ENCODE data around the gene LRRC8B. TPM values are rescaled to one million over a fixed set of nuclear protein-coding genes. Genes with fewer than 3 reads are reported as not detected.

Gene LRRC8B
- total and polyA plus RNA-seq, 9 of the 15 experiments (the other 6 are each of a cell fraction or from before 2014, with no cell fraction given): 4.3 to 43.7 (median 14.4) TPM

DNA sequence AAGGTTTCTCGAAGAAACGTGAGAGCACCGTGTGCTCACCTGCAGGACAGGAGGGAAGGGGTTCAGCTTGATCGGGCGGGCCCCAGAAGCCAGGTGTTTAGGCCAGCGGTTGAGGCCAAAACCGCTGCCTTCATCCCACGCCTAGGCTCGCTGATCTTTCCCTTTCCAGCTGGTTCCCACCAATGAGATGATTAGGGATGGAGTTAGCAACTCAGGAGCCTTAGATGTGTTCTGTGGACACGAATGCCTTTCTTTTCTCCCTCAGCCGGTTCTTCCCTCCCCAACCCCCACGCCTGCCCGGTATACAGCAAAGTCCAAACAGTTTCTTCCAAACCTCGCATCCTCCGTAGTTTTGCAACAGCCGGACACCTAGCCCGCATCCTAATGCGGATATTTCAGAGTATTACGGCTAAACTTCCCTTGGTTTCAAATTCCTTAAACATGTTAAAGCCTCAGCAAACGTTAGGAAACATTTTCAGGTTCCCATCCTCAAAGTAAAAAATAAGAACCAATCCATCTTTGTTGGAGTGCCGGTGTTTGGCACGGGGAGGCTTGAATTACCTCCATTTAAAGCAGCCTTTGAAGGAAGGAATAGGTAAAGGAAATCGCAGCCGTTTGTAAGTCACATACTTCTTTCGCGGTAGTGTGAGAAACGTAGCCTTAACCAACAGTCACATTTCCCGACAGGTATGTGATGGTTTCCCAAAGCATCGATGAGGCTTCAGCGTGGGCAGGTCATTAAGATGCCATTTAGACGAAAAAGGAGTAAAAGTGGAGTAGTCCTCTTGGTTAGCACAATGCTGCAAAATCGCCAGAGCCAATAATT is 109.4 kb downstream of the LRRC8B start (continued):
- TF ChIP-seq, protein P1, sequence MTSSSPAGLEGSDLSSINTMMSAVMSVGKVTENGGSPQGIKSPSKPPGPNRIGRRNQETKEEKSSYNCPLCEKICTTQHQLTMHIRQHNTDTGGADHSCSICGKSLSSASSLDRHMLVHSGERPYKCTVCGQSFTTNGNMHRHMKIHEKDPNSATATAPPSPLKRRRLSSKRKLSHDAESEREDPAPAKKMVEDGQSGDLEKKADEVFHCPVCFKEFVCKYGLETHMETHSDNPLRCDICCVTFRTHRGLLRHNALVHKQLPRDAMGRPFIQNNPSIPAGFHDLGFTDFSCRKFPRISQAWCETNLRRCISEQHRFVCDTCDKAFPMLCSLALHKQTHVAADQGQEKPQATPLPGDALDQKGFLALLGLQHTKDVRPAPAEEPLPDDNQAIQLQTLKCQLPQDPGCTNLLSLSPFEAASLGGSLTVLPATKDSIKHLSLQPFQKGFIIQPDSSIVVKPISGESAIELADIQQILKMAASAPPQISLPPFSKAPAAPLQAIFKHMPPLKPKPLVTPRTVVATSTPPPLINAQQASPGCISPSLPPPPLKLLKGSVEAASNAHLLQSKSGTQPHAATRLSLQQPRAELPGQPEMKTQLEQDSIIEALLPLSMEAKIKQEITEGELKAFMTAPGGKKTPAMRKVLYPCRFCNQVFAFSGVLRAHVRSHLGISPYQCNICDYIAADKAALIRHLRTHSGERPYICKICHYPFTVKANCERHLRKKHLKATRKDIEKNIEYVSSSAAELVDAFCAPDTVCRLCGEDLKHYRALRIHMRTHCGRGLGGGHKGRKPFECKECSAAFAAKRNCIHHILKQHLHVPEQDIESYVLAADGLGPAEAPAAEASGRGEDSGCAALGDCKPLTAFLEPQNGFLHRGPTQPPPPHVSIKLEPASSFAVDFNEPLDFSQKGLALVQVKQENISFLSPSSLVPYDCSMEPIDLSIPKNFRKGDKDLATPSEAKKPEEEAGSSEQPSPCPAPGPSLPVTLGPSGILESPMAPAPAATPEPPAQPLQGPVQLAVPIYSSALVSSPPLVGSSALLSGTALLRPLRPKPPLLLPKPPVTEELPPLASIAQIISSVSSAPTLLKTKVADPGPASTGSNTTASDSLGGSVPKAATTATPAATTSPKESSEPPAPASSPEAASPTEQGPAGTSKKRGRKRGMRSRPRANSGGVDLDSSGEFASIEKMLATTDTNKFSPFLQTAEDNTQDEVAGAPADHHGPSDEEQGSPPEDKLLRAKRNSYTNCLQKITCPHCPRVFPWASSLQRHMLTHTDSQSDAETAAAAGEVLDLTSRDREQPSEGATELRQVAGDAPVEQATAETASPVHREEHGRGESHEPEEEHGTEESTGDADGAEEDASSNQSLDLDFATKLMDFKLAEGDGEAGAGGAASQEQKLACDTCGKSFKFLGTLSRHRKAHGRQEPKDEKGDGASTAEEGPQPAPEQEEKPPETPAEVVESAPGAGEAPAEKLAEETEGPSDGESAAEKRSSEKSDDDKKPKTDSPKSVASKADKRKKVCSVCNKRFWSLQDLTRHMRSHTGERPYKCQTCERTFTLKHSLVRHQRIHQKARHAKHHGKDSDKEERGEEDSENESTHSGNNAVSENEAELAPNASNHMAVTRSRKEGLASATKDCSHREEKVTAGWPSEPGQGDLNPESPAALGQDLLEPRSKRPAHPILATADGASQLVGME (CRISPR knock-in tag; IDR thresholded peaks at IDR 0.05): peak; percentile 48; the same call in 1 of the 2 replicates
- TF ChIP-seq CHD1 (IDR thresholded peaks at IDR 0.05; ENCODE audit: low read length): peak; percentile 27
- TF ChIP-seq LCOR (CRISPR knock-in tag; IDR thresholded peaks at IDR 0.05): 0 out of 2 replicates have a peak, but pooled peaks have one; percentile 66
- no peak for TF ChIP-seq SRSF1 (IDR thresholded peaks at IDR 0.05; ENCODE audit: low read depth, low read length)
- peak; percentile 12; the same call in 1 of the 2 replicates for TF ChIP-seq GABPB1 (CRISPR knock-in tag; IDR thresholded peaks at IDR 0.05)
- peak in 1 of 2 experiments; percentile 19; a peak in 1 of 4 replicates for TF ChIP-seq TBL1XR1 (IDR thresholded peaks at IDR 0.05; ENCODE audit: low read length in 2 of 2)
- TF ChIP-seq ZFP36 (IDR thresholded peaks at IDR 0.05; ENCODE audit: low read depth, low read length, partially characterized antibody): no peak
- TF ChIP-seq, protein P2, sequence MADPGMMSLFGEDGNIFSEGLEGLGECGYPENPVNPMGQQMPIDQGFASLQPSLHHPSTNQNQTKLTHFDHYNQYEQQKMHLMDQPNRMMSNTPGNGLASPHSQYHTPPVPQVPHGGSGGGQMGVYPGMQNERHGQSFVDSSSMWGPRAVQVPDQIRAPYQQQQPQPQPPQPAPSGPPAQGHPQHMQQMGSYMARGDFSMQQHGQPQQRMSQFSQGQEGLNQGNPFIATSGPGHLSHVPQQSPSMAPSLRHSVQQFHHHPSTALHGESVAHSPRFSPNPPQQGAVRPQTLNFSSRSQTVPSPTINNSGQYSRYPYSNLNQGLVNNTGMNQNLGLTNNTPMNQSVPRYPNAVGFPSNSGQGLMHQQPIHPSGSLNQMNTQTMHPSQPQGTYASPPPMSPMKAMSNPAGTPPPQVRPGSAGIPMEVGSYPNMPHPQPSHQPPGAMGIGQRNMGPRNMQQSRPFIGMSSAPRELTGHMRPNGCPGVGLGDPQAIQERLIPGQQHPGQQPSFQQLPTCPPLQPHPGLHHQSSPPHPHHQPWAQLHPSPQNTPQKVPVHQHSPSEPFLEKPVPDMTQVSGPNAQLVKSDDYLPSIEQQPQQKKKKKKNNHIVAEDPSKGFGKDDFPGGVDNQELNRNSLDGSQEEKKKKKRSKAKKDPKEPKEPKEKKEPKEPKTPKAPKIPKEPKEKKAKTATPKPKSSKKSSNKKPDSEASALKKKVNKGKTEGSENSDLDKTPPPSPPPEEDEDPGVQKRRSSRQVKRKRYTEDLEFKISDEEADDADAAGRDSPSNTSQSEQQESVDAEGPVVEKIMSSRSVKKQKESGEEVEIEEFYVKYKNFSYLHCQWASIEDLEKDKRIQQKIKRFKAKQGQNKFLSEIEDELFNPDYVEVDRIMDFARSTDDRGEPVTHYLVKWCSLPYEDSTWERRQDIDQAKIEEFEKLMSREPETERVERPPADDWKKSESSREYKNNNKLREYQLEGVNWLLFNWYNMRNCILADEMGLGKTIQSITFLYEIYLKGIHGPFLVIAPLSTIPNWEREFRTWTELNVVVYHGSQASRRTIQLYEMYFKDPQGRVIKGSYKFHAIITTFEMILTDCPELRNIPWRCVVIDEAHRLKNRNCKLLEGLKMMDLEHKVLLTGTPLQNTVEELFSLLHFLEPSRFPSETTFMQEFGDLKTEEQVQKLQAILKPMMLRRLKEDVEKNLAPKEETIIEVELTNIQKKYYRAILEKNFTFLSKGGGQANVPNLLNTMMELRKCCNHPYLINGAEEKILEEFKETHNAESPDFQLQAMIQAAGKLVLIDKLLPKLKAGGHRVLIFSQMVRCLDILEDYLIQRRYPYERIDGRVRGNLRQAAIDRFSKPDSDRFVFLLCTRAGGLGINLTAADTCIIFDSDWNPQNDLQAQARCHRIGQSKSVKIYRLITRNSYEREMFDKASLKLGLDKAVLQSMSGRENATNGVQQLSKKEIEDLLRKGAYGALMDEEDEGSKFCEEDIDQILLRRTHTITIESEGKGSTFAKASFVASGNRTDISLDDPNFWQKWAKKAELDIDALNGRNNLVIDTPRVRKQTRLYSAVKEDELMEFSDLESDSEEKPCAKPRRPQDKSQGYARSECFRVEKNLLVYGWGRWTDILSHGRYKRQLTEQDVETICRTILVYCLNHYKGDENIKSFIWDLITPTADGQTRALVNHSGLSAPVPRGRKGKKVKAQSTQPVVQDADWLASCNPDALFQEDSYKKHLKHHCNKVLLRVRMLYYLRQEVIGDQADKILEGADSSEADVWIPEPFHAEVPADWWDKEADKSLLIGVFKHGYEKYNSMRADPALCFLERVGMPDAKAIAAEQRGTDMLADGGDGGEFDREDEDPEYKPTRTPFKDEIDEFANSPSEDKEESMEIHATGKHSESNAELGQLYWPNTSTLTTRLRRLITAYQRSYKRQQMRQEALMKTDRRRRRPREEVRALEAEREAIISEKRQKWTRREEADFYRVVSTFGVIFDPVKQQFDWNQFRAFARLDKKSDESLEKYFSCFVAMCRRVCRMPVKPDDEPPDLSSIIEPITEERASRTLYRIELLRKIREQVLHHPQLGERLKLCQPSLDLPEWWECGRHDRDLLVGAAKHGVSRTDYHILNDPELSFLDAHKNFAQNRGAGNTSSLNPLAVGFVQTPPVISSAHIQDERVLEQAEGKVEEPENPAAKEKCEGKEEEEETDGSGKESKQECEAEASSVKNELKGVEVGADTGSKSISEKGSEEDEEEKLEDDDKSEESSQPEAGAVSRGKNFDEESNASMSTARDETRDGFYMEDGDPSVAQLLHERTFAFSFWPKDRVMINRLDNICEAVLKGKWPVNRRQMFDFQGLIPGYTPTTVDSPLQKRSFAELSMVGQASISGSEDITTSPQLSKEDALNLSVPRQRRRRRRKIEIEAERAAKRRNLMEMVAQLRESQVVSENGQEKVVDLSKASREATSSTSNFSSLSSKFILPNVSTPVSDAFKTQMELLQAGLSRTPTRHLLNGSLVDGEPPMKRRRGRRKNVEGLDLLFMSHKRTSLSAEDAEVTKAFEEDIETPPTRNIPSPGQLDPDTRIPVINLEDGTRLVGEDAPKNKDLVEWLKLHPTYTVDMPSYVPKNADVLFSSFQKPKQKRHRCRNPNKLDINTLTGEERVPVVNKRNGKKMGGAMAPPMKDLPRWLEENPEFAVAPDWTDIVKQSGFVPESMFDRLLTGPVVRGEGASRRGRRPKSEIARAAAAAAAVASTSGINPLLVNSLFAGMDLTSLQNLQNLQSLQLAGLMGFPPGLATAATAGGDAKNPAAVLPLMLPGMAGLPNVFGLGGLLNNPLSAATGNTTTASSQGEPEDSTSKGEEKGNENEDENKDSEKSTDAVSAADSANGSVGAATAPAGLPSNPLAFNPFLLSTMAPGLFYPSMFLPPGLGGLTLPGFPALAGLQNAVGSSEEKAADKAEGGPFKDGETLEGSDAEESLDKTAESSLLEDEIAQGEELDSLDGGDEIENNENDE (IDR thresholded peaks at IDR 0.05; ENCODE audit: low read depth, low read length): peak; percentile 87
- peak; percentile 91 for TF ChIP-seq ZSCAN29 (IDR thresholded peaks at IDR 0.05)
